H1 (cell line): ENCODE measurements around the gene SEC24B. TPM values are rescaled to one million over a fixed set of nuclear protein-coding genes. Genes with fewer than 3 reads are reported as not detected.

ENCODE experiments used
- CHD2 ChIP-seq: IDR thresholded peaks from 2 replicates; pipeline ENCODE4 v1.6.1; 2012; ENCODE audit warnings: low read length, improper control_type of control experiment
- EP300 ChIP-seq, 2 experiments: IDR thresholded peaks; 1 replicate in 1 of 2; 2 replicates in 1 of 2; pipeline ENCODE4 v1.6.1; 2011 to 2012; ENCODE audit warnings: low read depth in 2 of 2, low read length in 2 of 2, mild to moderate bottlenecking in 2 of 2, borderline replicate concordance in 1 of 2, inconsistent platforms in 1 of 2, moderate library complexity in 1 of 2
- HDAC6 ChIP-seq: IDR thresholded peaks from one replicate; pipeline ENCODE4 v1.7.1; 2012; ENCODE audit warnings: low read depth, mild to moderate bottlenecking, inconsistent platforms, low read length, moderate library complexity
- POLR2A ChIP-seq, 2 experiments: IDR thresholded peaks; 1 replicate in 1 of 2; 2 replicates in 1 of 2; pipeline ENCODE4 v1.6.1; 2011; ENCODE audit warnings: low read depth in 2 of 2, low read length in 2 of 2, mild to moderate bottlenecking in 2 of 2; ENCODE audit errors: control extremely low read depth in 1 of 2
- POLR2AphosphoS5 ChIP-seq: IDR thresholded peaks from 2 replicates; pipeline ENCODE4 v1.6.1; 2011; ENCODE audit warnings: low read depth, low read length
- RFX5 ChIP-seq: IDR thresholded peaks from 2 replicates; pipeline ENCODE4 v1.6.1; 2011; ENCODE audit warnings: low read depth, low read length, improper control_type of control experiment, borderline replicate concordance
- RXRA ChIP-seq: IDR thresholded peaks from 2 replicates; pipeline ENCODE4 v1.6.1; 2011; ENCODE audit warnings: low read depth, mild to moderate bottlenecking, low read length, moderate library complexity; ENCODE audit not compliant: insufficient read depth
- SAP30 ChIP-seq: fragments of 300-600 bp; sonication (generic); IDR thresholded peaks from 2 replicates; pipeline ENCODE4 v1.7.1; 2012; ENCODE audit warnings: low read length, moderate library complexity, mild to moderate bottlenecking, inconsistent platforms; ENCODE audit not compliant: insufficient read depth, insufficient replicate concordance
- SUZ12 ChIP-seq: fragments of 200-600 bp; sonication (generic); IDR thresholded peaks from 2 replicates; pipeline ENCODE4 v1.6.1; 2012; ENCODE audit warnings: mild to moderate bottlenecking, inconsistent platforms, low read length, moderate library complexity, mixed read lengths
- polyA plus RNA-seq, 7 experiments: library from polyadenylated mRNA; depleted of rRNA in 3 of 7; stranded (reverse) in 5 of 7; unstranded in 2 of 7; fragments of >200 nt in 5 of 7; fragments of 200-250 nt in 2 of 7; gene quantifications; 1 replicate in 5 of 7; 2 replicates in 1 of 7; 4 replicates in 1 of 7; pipeline versions ENCODE4 v1.2.1 to v1.2.3, GENCODE V29; 2011 to 2013; ENCODE audit warnings: missing spikeins in 2 of 7, mixed read lengths in 2 of 7
- total RNA-seq: library from RNA; stranded (reverse); fragmentation: NEBNext Ultra II Directional; extraction: Animal tissue kit (Norgen Biotek cat#: 25700); gene quantifications from 2 replicates; pipeline ENCODE4 v1.2.1, GENCODE V29; 2021
- TF ChIP-seq, protein P1 (sequence below): fragments of 300-600 bp; sonication (generic); IDR thresholded peaks from 2 replicates; pipeline ENCODE4 v1.7.1; 2012; ENCODE audit warnings: low read length, moderate library complexity, mild to moderate bottlenecking, inconsistent platforms; ENCODE audit not compliant: insufficient replicate concordance
- TF ChIP-seq, protein P2 (sequence below): IDR thresholded peaks from 2 replicates; pipeline ENCODE4 v1.6.1; 2011; ENCODE audit warnings: low read depth, mild to moderate bottlenecking, low read length; ENCODE audit not compliant: insufficient read depth

Gene SEC24B
- total and polyA plus RNA-seq, 2 of the 8 experiments (the other 6 are each of a cell fraction or from before 2014, with no cell fraction given) = 25.6 to 30.9 TPM

DNA sequence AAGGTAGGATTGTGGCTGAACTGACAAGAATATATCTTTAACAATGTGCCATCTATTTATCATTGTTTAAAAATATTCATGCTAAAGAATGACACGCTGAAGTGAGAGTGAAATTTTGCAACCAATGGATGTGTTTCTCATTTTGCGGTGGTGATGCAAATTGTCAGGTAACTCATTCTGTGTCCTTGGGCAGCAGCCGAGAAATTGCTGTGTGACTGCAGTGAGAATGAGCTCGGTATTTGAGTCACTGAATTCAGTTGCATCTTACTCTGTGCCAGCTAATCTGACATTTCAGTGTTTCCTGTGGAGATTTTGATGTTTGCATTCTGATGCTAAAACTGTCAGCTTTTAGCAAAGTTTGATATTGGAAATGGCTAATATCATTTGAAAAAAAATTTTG, 154.6 kb downstream of the SEC24B start (continued):
- TF ChIP-seq, protein P1, sequence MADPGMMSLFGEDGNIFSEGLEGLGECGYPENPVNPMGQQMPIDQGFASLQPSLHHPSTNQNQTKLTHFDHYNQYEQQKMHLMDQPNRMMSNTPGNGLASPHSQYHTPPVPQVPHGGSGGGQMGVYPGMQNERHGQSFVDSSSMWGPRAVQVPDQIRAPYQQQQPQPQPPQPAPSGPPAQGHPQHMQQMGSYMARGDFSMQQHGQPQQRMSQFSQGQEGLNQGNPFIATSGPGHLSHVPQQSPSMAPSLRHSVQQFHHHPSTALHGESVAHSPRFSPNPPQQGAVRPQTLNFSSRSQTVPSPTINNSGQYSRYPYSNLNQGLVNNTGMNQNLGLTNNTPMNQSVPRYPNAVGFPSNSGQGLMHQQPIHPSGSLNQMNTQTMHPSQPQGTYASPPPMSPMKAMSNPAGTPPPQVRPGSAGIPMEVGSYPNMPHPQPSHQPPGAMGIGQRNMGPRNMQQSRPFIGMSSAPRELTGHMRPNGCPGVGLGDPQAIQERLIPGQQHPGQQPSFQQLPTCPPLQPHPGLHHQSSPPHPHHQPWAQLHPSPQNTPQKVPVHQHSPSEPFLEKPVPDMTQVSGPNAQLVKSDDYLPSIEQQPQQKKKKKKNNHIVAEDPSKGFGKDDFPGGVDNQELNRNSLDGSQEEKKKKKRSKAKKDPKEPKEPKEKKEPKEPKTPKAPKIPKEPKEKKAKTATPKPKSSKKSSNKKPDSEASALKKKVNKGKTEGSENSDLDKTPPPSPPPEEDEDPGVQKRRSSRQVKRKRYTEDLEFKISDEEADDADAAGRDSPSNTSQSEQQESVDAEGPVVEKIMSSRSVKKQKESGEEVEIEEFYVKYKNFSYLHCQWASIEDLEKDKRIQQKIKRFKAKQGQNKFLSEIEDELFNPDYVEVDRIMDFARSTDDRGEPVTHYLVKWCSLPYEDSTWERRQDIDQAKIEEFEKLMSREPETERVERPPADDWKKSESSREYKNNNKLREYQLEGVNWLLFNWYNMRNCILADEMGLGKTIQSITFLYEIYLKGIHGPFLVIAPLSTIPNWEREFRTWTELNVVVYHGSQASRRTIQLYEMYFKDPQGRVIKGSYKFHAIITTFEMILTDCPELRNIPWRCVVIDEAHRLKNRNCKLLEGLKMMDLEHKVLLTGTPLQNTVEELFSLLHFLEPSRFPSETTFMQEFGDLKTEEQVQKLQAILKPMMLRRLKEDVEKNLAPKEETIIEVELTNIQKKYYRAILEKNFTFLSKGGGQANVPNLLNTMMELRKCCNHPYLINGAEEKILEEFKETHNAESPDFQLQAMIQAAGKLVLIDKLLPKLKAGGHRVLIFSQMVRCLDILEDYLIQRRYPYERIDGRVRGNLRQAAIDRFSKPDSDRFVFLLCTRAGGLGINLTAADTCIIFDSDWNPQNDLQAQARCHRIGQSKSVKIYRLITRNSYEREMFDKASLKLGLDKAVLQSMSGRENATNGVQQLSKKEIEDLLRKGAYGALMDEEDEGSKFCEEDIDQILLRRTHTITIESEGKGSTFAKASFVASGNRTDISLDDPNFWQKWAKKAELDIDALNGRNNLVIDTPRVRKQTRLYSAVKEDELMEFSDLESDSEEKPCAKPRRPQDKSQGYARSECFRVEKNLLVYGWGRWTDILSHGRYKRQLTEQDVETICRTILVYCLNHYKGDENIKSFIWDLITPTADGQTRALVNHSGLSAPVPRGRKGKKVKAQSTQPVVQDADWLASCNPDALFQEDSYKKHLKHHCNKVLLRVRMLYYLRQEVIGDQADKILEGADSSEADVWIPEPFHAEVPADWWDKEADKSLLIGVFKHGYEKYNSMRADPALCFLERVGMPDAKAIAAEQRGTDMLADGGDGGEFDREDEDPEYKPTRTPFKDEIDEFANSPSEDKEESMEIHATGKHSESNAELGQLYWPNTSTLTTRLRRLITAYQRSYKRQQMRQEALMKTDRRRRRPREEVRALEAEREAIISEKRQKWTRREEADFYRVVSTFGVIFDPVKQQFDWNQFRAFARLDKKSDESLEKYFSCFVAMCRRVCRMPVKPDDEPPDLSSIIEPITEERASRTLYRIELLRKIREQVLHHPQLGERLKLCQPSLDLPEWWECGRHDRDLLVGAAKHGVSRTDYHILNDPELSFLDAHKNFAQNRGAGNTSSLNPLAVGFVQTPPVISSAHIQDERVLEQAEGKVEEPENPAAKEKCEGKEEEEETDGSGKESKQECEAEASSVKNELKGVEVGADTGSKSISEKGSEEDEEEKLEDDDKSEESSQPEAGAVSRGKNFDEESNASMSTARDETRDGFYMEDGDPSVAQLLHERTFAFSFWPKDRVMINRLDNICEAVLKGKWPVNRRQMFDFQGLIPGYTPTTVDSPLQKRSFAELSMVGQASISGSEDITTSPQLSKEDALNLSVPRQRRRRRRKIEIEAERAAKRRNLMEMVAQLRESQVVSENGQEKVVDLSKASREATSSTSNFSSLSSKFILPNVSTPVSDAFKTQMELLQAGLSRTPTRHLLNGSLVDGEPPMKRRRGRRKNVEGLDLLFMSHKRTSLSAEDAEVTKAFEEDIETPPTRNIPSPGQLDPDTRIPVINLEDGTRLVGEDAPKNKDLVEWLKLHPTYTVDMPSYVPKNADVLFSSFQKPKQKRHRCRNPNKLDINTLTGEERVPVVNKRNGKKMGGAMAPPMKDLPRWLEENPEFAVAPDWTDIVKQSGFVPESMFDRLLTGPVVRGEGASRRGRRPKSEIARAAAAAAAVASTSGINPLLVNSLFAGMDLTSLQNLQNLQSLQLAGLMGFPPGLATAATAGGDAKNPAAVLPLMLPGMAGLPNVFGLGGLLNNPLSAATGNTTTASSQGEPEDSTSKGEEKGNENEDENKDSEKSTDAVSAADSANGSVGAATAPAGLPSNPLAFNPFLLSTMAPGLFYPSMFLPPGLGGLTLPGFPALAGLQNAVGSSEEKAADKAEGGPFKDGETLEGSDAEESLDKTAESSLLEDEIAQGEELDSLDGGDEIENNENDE = no peak
- no peak for TF ChIP-seq HDAC6
- no peak for TF ChIP-seq EP300 (IDR thresholded peaks at IDR 0.05; ENCODE audit: borderline replicate concordance in 1 of 2, low read depth in 2 of 2, low read length in 2 of 2)
- TF ChIP-seq POLR2AphosphoS5 = no peak
- TF ChIP-seq SAP30 = no peak
- TF ChIP-seq POLR2A (IDR thresholded peaks at IDR 0.05; ENCODE audit: control extremely low read depth in 1 of 2, low read depth in 2 of 2, low read length in 2 of 2) = no peak
- TF ChIP-seq RXRA = no peak
- no peak for TF ChIP-seq RFX5
- TF ChIP-seq SUZ12 = no peak
- TF ChIP-seq, protein P2, sequence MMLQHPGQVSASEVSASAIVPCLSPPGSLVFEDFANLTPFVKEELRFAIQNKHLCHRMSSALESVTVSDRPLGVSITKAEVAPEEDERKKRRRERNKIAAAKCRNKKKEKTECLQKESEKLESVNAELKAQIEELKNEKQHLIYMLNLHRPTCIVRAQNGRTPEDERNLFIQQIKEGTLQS = no peak
- no peak for TF ChIP-seq CHD2
